NCI-H1417 (cell line): ENCODE results near the gene DPYSL5.
"Not testable (repeated sequence)": the region's sequence is repeated elsewhere in the genome, so short reads cannot be mapped to it uniquely, and the experiment has no call there.

Experiments
- DNase-seq, 3 experiments: peaks; one replicate each; lab custom pipeline; 2025; lab: John Stamatoyannopoulos, UW

Gene DPYSL5

DNA sequence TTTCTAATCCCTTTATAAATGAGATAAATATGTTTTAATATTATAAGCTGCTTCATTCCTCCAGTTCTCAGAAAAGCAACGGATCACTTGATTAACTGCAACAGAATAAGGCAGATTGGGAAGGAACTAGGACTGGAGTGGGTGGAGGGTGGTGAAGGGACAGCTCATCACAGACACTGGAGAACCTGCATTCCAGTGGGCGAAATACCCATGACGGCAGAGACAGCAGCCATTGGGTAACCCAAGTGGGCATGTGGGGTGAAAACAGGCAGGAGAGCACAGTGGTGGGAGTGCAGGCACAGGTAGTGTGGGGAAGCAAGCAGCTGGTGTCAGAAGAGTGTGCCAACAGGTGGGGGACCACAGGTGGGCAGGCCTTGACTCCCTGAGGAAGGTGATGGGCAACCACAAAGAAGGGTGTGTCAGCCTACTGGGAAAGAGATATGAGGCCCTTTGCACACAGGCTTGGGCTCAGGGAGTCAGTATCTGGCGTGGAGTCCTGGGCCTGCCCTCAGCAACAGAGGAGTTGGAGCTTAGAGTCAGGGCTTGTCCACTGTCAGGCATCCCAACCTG, 27.2 kb downstream of the DPYSL5 start:
- no peak for DNase-seq

DNA sequence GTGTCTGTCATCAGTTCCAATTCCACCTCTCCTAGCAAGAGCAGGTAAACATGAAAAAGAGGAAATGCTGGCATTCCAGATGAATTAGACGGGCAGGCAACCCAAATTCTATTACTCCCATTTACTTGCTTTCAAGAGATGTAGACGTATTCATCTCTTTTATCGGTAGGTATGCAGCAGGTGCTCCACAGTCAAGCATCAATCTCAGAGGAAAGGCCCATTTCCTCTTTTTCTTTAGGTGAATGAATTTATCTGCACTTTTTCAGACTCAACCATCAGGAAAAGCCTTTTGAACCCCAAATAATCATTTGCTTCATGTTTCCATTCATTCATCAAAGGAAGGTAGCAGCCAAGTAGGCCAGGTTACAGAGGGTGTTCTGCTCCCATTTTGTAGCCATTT, 27.9 kb downstream of the DPYSL5 start:
- DNase-seq = no peak

DNA sequence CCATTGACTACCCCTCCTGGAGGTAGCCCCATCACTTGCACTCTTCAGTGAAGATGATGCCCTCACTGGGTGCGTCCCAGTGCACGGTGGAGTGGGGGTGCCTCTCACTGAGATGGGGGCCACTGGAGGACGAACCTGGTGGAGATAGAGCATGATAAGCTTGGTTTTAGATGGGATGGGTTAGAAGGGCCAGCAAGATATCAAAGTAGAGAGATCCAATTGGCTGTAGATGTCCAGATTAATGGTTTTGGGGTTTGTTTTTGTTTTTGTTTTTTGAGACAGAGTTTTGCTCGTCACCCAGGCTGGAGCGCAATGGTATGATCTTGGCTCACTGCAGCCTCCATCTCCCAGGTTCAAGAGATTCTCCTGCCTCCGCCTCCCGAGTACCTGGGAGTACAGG, 28.3 kb downstream of the DPYSL5 start:
- DNase-seq = no peak

GRCh38 chr2:26877276-26877675, 29.3 kb downstream of the DPYSL5 start:
- peak in 1 of 3 experiments; percentile 27 for DNase-seq

GRCh38 chr2:26880161-26880560, 32.2 kb downstream of the DPYSL5 start:
- no peak for DNase-seq

DNA sequence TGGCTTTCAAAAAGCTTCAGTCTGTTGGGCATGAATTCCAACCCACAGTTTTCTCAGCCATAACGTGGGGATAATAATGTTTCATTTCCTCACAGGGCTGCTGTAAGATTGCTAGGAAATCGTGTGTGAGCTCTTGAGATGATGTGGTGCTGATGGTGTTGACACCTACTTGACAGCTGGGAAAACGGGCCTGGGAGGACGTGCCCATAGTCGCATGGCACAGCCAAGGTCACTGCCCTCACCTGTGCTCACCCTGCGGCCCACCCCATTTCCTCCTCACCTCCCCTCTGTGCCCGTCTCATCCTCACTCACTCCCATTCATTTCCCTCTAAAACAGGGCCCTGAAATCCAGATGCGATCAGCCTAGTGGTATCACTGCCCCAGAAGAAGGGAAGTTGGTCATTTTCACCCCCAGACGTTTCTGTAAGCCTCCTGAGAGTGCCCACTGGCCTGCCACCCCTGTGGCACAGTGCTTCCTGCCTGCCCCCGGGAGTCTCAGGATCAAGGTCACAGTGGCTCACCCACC, 33.0 kb downstream of the DPYSL5 start:
- DNase-seq = no peak

DNA sequence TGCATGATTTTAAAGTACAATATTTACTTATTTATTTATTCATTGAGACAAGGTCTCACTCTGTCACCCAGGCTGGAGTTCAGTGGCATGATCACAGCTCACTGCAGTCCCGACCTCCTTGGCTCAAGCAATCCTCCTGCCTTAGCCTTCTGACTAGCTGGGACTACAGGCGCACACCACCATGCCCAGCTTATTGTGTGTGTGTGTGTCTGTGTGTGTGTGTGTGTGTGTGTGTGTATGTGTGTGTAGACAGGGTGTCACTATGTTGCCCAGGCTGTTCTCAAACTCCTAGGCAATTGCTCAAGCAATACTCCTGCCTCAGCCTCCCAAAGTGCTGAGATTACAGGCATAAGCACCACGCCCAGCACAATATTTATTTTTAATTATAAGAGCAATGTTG, 34.3 kb downstream of the DPYSL5 start:
- DNase-seq = not testable (repeated sequence)

DNA sequence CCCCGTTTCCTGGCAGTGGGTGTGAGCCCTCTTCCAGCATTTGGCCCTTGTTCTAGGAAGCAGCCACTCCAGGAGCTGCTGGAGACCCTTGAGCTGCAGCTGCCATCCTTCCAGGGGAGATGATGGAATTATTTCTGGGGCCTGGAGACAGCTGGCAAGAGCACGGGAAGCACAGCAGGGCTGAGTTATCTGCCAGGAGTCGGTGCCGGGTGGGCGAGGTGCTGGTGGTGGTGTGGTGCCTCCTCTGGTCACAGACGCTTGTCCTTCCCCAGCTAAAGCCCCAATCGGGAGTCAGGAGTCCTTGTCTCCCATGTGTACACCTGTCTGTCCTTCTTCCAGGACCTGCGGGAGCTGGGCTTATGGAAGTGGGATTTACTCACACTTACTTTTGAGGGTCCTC, 36.0 kb downstream of the DPYSL5 start:
- peak; percentile 43 to 79 (median 69) for DNase-seq

- no peak for DNase-seq
Measured at GRCh38 chr2:26884486-26884885, 36.6 kb downstream of the DPYSL5 start.

DNA sequence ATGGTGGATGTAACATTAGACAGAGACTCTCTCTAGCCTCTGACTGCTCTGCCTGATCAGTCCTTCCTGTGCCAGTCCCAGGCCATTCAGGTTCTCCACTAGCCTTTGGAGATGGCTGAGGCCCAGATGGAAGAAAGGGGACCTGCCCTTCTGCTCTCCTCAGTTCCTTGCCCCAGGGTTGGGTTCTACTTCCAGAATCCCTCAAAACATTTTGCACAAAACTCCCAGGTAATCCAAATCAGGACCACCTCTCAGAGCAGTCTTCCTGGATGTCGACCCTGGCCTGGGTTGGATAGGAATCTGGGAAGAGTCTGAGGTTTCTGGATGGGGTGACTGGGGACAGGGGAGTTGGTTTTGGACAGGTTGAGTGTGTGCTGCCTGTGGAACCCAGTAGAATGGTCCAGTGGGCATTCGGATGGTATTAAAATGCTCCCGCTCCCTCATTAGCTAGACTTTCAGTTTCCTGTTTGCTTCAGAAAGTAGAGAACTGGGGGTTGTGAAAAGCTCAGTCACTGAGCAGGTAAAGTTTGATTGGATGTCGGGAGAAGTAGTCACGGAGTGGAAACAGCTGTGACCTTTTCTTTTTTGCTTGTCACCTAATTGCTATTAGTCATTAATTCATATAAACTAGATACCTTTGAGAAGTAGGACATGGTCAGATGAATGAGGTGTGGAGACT, 37.9 kb downstream of the DPYSL5 start:
- DNase-seq = peak in 1 of 3 experiments; percentile 12

- no peak for DNase-seq
Measured at GRCh38 chr2:26886736-26887135, 38.8 kb downstream of the DPYSL5 start.

GRCh38 chr2:26887151-26887550, 39.2 kb downstream of the DPYSL5 start:
- DNase-seq = no peak

GRCh38 chr2:26889796-26890195, 41.9 kb downstream of the DPYSL5 start:
- no peak for DNase-seq

- DNase-seq = no peak
Measured at GRCh38 chr2:26890341-26891000, 42.5 kb downstream of the DPYSL5 start.

DNA sequence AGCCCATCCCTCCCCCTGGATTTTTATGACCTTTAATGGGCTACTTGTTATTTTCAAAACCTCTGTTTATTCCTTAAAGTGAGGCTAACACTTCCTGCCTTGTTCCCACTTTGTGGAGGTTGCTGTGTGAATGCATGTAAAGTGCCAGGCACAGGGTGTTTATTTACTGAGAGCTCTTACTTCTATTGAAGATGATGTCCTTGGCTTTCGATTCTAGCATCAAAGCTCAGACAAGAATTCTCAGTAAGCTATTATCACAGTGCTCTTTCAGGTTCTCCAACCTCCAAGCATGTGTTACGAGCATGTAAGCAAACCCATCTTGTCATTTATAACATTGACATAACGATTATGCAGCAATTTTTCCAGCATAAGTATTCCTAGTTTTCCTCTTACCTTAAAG, 44.2 kb downstream of the DPYSL5 start:
- DNase-seq = peak; percentile 11 to 91 (median 70)

- DNase-seq = peak; percentile 24 to 79 (median 53)
Measured at GRCh38 chr2:26892922-26893524, 45.1 kb downstream of the DPYSL5 start.

DNA sequence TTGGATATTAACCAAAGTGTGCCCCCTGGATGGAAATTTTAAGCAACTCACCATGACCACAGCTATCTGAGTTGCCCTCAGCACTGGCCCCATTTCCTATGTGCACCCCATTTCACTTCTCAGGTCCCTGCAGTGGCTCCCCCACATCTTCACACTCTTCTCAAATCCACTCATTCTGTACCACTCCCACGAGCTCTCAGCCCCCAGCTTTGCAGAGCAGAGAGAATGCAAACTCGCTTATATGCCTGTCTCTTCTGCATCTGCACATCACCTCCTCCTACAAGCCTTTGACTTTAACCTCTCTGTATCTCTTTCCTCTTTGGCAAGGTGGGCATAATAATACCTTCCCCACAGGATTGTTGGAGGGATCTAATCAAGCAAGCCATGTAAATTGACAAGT, 46.2 kb downstream of the DPYSL5 start:
- DNase-seq = no peak

- no peak for DNase-seq
Measured at GRCh38 chr2:26897807-26898479, 50.0 kb downstream of the DPYSL5 start.

- DNase-seq = no peak
Measured at GRCh38 chr2:26898480-26899078, 50.6 kb downstream of the DPYSL5 start.

DNA sequence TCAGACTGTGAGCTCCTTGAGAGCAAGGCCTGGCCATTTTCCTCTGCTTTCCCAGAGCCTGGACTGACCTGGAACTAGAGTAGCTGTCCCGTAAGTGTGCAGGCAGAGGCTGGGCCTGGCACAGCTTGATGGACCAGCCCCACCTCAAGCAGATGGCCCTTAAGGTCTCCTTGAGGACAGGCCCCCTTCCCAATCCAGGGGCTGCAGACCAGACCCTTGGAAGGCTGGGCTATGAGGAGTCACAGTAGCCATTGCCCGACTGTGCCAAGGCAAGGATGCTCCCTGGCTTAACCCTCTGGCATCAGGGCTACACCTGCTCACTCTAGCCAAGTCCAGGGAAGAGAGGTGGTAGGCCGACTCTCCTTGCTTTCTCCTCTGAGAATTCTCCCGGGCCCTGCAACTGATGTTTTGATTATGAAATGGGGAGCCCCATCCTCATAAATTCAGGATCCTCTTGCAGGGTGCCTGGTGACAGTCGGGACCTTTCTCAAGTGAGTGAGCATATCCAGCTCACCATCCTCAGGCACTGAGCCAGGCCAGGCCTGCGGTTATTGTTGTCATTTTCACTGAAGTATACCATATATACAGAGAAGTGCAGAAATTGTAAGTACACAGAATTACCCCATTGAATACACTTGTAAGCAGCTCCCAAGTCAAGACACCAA, 51.7 kb downstream of the DPYSL5 start:
- no peak for DNase-seq

DNA sequence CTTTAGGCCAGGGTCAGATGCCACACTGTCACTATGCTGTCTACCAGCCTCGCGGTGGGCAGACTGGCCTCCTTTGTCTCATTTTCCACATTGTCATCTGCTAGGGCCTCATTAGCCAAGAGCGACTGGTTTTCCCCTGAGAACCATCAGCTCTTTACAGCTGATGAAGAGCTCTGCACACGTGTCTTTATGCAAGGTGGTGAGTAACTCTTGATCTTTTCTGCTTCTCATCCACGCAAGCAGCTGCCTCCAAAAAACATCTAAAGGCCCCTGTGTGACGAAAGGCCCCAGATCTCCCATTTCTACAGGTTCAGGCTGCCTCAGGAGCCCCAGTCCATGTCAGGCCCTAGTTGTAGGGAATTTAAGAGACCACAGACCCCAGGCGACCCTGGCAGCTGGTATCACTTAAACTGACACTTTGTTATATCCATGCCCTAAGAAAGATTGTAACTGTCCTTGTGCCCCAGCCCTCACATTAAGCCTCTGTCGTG, 52.9 kb downstream of the DPYSL5 start:
- peak in 2 of 3 experiments; percentile 57 to 79 for DNase-seq
